H4 (cell line): ENCODE results near the gene SGTA. TPM values are rescaled to one million over a fixed set of nuclear protein-coding genes. Genes with fewer than 3 reads are reported as not detected.
"Not testable (repeated sequence)": the region's sequence is repeated elsewhere in the genome, so short reads cannot be mapped to it uniquely, and the experiment has no call there.

Experiments
- DNase-seq: peaks from one replicate; pipeline ENCODE4 v3.0.0-alpha.2; 2015; ENCODE audit warnings: low spot score
- total RNA-seq: library from RNA; depleted of rRNA; stranded (reverse); fragments of >200 nt; shearing (Covaris generic); gene quantifications from 2 replicates; pipeline ENCODE4 v1.2.3, GENCODE V29; 2014

The SGTA gene
- total RNA-seq, 1 experiment from 2014 or later, result 53.4 TPM

DNA sequence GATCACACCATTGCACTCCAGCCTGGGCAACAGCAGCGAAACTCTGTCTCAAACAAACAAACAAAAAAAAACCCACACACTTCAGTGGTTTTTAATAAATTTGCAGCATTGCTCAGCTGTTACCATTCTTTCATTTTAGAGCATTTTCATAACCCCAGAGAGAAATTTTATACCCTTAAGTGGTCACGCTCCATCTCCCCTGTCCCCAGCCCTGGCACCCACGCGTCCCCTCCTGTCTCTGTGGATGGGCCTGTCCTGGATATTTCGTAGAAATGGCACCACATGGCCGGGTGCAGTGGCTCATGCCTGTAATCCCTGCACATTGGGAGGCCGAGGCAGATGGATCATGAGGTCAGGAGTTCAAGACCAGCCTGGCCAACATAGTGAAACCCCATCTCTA, 10.1 kb upstream of the SGTA start:
- DNase-seq, result no peak

DNA sequence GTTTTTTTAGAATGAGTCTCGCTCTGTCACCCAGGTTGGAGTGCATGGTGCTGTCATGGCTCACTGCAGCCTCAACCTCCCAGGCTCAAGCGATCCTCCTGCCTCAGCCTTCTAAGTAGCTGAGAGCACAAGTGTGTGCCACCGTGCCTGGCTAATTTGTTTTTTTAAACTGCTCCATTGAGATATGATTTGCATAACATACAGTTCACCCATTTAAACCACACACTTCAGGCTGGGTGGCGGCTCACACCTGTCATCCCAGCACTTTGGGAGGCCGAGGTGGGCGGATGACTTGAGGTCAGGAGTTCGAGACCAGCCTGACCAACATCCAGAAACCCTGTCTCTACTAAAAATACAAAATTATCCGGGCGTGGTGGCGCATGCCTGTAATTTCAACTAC, 9.6 kb upstream of the SGTA start:
- not testable (repeated sequence) for DNase-seq

DNA sequence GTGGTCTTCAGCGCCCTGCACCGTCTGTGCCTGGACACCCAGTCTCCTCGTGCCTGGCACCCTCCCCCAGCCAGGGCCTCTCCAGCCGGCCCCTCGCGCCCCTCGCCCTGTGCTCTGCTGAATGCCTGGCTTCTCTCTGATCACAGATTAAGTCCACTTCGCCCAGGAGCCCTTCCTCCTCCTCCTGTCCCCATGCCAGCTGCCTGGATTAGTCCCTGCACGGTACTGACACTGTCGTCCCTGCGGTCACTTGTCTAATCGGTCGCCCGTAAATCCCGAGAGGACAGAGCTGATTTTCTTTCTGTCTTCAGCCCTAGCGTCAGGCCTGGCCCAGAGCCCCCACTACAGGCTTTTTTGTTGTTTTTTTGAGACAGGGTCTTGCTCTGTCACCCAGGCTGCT, 8.8 kb upstream of the SGTA start:
- DNase-seq, result no peak

DNA sequence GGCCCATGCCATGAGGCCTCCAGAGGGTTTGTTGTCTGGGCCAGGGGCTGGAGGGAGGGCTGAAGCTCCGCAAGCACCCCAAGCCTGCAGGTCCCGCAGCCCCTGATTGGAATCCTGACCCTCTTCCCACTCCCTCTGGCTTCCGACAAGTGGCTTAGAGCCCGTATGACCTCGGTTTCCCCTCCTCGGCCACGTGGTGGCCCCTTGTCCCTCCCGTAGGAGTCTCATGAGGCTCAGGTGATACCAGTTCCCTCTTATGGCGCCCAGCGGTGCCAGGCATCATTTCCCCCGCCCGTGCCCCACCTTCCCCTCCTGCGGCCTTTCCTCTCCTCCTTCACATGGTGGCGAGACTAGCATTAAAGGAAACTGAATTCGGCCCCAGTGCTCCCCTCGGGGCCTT, 8.4 kb upstream of the SGTA start:
- DNase-seq, result no peak

DNA sequence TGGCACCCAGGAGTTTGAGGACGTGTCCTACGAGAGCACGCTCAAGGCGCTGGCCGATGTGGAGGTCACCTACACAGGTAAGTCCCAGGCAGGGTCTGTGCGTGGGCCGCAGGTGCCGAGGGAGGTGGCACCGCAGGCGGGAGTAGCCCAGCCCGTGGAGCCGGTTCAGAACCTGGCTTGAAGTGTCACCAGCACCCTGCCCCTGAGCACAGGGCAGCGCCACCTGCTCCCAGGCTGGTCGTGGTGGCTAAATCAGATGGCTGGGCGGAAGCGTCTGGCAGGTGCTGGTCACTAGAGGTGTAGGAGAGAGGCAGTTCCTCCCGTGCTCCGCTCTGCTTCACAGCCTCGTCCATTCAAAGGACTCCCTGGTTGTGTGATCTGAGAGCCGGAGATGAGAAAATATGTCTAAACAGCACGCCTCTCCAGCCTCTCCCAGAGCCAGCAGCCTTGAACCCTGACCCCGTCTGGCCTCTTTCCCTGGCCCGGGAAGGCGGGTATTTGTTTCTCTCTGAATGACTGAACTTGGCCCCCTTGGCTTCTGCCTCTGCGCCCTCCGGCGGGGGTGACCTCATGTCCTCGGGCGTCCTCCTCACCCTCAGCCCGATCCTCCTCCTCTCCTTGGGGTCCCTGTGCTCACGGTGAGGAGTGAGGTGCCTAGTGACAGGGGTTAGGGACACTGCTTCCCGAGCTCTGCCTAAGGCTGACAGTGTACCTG, 7.6 kb upstream of the SGTA start:
- DNase-seq, result no peak

DNA sequence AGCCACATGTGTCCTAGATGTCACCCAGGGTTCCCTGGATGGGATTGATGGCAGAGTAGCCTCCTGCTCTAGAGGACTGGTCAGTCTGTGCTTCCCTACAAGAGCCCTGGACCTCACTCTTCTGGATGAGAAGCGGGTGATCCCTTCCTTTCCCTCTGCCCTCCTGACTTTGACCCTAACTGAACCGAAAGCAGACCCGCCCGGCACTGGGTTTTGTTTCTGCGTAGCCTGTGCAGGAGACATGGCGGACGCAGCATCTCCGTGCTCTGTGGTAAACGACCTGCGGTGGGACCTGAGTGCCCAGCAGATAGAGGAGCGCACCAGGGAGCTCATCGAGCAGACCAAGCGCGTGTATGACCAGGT, 7.1 kb upstream of the SGTA start:
- no peak for DNase-seq

DNA sequence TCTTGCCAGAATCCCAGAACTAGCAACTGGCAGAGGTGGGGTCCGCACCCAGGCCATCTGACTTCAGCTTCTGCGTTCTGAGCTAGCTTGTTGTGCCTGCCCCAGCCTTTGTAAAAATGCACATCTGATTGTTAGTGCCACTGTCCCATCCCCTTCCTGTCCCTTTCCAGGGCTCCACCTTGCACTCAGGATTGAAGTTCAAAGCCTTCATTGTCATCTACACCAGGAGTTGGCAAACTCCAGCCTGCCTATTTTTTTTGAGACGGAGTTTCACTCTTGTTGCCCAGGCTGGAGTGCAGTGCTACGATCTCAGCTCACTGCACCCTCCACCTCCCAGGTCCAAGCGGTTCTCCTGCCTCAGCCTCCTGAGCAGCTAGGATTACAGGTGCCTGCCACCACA, 5.2 kb upstream of the SGTA start:
- no peak for DNase-seq

DNA sequence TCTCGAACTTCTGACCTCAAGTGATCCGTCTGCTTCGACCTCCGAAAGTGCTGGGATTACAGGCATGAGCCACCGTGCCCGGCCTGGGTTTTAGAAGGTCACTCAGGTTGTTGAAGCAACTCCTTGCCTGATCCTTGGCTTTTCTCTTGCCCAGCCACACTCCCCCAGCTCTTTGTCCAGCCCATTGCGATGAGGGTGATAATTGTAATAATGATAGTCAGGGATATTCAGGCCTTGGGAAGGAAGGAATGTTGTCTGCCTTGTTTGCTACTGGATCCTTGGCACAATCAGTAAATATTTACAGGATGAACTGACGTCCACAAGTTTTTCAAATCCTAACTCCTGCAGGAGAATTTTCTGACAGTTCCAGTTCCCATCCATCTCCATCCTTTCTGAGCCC, 4.0 kb upstream of the SGTA start:
- DNase-seq, result no peak

DNA sequence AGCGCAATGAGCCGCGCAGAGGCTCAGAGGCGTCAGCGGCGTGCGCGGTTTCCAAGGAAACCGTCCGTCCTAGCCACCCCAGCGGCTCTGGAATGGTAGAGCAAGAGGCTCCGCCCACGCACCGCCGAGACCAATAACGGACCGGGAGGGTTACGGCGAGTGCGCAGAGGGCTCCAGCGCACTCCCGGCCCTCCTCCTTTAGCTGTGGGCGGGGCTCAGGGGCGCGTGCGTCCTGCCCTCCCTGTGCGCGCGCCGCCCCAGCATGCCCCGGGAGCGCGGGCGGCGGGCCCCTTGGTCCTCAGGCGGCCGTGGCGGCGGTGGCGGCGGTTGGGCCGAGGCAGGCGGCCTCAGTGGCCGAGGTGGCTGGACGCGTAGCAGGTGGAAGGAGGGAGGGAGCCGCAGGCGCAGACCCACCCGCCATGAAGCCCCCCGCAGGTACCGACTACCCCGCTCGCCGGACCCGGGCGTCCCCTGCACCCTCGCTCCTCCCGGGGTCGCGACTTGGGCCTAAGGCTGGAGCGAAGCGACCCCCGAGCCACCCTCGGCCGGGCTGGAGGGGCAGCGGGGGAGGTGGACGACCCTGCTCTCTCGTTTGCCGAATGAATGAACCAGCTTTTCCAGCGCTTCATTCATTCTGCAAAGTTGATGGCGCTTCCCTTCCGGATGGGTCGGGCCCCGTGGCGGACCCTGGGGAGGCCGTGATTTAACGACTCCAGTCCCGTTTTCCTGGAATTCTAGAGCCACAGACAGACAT, 2.3 kb upstream of the SGTA start, which contains the start of gene THOP1:
THOP1 (plus strand) TSS at position 260 of the 754 bp plus-strand sequence; CDS start at position 420, 160 bp downstream.
- DNase-seq, result peak; percentile 98

DNA sequence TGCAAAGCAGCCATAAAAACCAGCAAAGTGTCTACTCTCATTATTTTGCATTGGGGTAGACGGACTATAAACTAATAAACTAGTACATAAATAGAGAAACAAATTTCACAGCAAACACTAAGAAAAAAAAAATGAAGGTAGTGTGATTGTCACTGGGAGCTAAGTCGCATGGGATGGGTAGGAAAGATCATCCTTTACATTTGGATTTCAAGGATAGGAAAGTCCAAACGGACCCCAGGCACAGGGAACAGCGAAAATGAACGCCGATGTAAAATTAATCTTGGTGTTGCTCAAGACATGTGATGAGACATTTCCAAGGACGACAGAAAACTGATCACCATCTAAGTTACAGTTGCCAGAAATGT, 690 bp upstream of the SGTA start:
- no peak for DNase-seq

DNA sequence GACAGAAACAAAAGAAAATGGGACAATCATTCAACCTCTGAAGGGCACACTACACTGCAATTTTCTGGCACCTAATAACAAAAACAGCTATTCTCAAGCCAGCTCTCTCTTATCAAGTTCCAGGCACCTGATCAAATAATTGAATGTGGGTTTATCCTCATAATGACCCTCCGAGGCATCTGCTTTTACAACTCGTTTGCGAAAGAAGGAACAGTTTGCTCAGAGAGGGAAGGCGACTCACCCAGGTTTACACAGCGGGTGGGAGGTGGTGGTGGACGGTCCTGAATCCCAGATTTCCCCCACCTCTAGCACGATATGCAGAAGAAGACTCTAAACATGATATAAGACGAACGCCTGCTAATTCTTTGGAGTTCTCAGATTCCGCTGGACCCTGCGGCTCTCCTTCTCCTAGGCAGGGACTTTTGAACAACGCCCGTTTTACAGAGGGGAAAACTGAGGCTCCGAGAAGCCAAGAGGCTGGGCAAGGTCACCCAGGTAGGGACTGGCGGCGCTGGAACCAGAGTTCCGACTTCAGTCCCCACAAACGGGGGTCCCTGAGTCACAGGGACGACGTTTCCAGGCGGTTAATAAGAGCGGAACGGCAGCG, 641 bp downstream of the SGTA start:
- DNase-seq, result no peak

DNA sequence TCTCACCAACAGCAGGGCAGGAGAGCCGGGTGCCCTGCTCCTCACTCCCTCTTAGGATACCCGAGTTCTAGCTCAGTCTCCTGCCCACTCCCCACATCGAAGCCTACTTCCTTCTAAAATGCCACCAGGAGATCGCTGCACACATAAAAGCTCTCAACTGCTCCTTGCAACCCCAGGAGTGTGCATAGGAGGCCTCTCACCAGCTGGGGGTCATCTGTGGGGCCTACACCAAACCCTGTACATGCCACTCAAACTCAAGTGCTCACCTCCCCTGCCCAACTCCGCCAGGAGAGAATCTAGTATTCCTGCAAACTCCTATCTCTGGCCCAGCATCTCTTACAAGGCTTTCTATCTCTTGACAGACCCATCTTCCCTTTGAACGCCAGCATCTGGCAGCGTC, 2.8 kb downstream of the SGTA start:
- no peak for DNase-seq

DNA sequence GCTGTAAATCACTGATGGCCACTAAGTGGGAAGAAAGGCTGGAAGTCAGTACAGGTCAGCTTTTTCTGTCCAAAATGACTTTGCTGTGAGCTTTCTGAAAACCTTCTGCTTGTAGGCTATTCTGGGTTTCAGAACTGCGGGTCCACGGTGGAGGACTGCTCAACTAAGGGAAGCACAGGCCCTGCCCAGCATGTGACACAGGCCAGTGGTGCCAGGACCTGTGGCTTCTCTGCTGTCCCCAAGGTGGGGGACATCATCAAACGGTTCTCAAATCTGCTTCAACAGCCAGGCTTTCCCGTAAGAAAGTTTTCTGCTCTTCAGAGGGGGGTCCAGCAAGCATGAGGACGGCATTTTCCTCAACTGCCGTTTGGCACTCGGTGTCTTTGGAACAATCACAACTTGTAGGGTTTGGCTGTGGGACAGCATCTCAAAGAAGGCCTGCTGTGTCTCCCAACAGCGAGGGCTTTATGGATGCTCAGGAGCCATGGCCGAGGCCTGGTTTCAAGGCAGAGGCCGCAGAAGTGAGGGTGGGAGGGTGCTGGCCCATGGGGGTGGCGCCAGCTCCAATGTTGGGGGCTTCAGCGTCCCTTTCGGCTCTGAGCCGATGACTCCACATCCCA, 3.8 kb downstream of the SGTA start:
- no peak for DNase-seq

DNA sequence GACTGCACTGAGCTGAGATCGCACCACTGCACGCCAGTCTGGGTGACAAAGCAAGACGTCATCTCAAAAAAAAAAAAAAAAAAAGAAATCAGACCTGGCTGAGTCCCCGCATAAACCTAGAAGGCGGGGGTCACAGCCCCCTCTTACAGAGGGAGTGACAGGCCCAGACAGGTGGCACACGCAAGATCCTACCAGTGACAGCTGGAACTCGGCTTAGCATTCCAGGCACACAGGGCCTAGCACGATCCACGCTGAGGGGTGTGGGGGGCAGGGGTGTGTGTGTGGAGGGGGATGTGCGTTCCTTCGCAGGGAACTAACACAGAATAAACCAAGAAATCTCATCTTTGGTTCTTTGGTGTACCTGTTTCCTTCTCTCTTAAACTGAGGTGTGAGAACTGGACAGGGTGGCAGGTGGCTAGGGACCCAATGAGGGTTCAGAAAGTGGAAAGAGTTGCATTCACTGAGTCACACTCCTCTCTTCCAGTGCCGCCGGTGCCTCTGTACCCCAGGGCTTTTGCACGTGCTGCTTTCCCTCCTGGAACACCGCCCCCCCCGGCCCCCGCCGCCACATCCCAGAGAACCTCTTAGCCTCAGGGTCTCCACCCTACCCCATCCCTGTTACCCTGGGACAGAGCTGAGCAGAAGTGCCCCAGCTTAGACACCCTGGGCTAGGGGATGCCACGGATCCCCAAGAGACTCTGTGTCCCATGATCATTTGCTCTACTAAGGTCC, 5.0 kb downstream of the SGTA start:
- DNase-seq, result no peak

DNA sequence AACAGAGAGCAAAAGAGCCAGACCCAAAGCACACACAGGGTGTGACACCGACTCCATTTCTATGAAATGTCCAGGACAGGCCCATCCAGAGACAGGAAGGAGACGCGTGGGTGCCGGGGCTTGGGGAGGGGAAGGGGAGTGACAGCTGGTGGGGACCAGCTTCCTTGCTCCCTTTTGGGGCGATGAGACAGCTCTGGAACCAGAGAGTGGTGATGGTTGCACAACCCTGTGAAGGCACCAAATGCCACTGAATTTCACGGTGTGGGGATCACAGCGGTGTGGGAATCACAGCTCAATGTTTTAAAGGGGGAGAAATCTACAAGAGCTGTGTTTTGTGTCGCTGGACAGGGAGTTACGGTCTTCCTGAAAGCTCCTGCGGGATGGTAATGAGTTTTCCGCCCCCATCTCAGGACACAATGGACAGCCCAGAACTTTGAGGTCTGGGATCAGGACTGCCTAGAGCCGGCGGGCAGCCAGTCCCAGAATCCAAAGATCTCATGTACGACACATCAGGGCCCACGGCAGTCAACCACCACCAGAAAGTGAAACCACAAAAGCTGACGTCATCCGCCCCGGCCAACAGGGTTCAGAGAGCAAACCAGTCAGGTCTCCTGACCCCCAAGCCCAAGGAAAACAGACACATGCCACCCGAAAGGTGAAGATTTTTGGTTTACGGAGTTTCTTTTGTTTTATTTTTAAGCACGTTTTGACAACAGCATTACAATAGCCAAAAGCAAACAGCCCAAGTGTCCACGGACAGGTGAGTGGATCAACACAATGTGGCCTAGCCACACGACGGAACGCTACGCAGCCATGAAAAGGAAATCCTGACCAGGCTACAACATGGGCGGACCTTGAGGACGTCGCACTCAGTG, 7.3 kb downstream of the SGTA start:
- peak; percentile 38 for DNase-seq

DNA sequence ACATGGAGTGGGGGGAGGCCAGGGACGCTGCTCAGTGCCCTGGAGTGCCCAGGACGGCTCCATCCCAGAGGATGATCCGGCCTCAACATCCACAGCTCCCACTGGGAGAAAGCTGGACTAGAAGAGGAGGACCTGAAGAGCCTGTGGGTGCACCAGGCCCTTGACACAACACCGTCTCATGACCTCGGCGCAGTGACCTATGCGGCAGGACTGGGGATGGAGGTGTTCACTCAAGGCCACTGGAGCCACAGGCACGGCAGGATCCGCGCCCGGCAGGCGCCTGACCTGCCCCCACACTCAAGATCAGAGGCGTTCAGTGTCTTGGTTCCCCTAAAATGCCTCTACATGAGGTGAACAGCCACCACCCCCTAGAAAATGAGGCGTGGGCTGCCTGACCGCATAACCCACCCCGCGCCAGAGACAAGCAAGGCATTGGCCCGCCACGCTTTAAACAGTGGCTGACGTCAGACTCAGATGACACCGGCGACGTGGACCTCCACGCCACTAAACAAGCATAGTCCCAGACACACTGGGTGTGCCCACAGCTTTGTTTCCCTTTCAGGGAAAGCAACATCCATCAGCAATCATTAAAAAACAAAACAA, 8.0 kb downstream of the SGTA start:
- DNase-seq, result no peak

DNA sequence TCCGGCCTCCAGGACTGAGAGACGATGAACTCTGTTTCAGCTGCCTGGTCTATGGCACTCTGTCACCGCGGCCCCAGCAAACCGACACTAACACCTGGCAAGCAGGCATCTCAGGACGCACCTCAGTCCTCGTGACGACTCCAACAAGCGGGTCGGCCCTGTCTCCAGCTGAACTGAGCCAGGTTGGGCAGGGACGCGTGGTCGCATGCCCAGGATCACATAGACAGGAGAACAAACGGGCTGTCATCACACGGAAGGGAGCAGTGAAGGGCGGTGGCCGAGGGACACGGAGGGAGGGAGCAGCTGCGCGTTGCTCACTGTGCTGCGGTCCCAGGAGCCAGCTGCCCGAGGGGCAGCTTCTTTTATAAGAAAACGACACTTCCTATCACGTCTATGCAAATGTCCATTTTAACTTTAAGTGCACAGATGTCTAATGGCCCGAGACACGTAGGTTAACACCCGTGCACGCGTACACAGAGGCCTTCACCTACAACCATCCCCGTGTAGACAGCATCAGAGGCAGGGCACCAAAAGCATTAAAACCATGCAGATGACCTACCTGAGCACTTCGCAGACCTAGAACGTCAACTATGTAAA, 8.9 kb downstream of the SGTA start:
- no peak for DNase-seq

DNA sequence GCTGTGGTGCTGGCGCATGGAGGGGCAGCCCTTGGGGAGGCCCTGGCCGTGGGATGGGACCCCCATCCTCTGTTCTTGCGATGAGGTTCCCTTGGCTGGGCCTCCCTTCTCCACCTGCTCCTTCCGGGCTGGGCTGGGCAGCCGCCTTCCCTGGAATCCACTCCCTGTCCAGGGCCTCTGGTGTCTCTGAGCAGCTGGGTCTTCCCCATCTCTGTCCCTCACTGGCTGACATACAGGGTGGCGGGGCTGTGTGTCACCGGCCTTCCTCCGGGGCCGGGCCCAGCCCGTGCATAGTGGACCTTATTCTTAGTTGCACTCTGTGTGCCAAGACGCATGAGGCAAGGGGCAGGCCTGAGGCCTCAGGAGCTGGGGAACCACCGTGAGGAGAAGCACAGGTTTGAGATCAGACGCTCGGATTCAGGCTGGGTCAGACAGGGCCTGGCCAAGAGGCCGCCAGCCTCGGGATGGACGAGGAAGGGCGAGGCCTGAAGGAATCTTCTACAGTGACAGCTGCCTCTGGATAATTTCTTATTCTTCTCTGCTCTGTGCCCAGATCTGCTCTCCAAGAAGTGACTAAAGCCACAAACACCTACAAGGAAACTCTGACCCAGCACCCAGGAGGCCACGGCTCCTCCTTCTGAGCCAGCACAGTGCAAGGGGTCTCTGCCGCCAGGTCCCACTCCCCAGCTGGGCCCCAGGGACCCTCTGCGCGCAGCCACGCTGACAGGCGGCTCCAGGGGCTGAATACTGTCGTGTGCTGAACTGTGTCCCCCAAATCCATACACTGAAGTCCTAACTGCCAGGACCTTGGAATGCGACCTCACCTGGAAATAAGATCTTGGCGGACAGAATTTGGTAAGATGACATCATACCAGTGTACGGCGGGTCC, 11.0 kb downstream of the SGTA start:
- DNase-seq, result no peak
